ENCODE results near the gene TCAIM.

DNA sequence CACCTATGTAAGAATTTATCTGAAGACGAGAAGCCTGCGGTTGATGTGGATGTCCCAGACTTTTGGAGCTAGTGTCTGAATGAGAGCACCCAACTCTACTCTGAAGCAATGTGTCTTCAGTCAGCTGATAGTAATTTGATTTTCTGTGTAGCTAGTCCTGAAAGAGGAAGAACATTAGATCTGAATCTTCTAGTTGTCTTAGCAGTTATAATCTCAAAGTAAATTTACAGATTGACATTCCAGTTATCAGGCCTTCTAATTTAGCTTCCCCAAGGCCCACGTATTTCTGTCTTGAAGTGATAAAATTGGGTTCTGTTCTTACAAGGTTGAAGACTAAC is 1.5 kb downstream of the TCAIM start:
- TF ChIP-seq, protein P1, sequence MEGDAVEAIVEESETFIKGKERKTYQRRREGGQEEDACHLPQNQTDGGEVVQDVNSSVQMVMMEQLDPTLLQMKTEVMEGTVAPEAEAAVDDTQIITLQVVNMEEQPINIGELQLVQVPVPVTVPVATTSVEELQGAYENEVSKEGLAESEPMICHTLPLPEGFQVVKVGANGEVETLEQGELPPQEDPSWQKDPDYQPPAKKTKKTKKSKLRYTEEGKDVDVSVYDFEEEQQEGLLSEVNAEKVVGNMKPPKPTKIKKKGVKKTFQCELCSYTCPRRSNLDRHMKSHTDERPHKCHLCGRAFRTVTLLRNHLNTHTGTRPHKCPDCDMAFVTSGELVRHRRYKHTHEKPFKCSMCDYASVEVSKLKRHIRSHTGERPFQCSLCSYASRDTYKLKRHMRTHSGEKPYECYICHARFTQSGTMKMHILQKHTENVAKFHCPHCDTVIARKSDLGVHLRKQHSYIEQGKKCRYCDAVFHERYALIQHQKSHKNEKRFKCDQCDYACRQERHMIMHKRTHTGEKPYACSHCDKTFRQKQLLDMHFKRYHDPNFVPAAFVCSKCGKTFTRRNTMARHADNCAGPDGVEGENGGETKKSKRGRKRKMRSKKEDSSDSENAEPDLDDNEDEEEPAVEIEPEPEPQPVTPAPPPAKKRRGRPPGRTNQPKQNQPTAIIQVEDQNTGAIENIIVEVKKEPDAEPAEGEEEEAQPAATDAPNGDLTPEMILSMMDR (IDR thresholded peaks at IDR 0.05; ENCODE audit: poor library complexity): no peak
- no peak for TF ChIP-seq EZH2 (IDR thresholded peaks at IDR 0.05; ENCODE audit: borderline replicate concordance)

Data from hepatocyte (in vitro differentiated cells).